Activated CD8-positive, alpha-beta memory T cell treated with anti-CD3 and anti-CD28 coated beads for 36 hours (primary cell): Measurements from ENCODE around the gene FIBP. TPM values are rescaled to one million over a fixed set of nuclear protein-coding genes. Genes with fewer than 3 reads are reported as not detected.

Source experiments
- CTCF ChIA-PET: fragments of 350-600 bp; sonication (Branson Sonifier 250); formaldehyde crosslinking; loops from one replicate; lab custom pipeline; 2021; ENCODE audit warnings: antibody characterized with exemption; lab: Charles Lee
- POLR2A ChIA-PET: fragments of 350-600 bp; sonication (Branson Sonifier 250); formaldehyde crosslinking; loops from one replicate; lab custom pipeline; 2021; ENCODE audit warnings: antibody characterized with exemption; lab: Charles Lee
- total RNA-seq, 2 experiments: library from RNA; stranded (reverse); gene quantifications; one replicate each; pipeline ENCODE4 v1.2.3, GENCODE V29; 2021

FIBP gene
- total RNA-seq, 2 experiments from 2014 or later, result 119 to 132 TPM

GRCh38 chr11:65897020-65897471, 8.8 kb upstream of the FIBP start:
- CTCF ChIA-PET, result interaction anchor here (1.0 to 8.1 kb wide), 3 partner anchors 9 to 92 kb away, joined by 3 to 95 read pairs (median 7); partner anchors contain the start of genes CCDC85B, FIBP and MUS81
- POLR2A ChIA-PET, result no interaction called here

- CTCF ChIA-PET, result interaction anchor here (1.0 to 8.1 kb wide), 3 partner anchors 9 to 93 kb away, joined by 3 to 95 read pairs (median 3); partner anchors contain the start of genes CCDC85B and FIBP
- POLR2A ChIA-PET, result no interaction called here
These were observed 8.0 kb upstream of the FIBP start for GRCh38 chr11:65896034-65896999.

- POLR2A ChIA-PET, result no interaction called here
- CTCF ChIA-PET, result interaction anchor here (1.0 to 8.1 kb wide), 2 partner anchors 8 to 91 kb away, joined by 3 to 95 read pairs; partner anchors contain the start of genes CCDC85B and FIBP
These were observed 7.3 kb upstream of the FIBP start for GRCh38 chr11:65895482-65895981.

- CTCF ChIA-PET, result interaction anchor here (0.6 to 12.8 kb wide), 5 partner anchors 9 to 563 kb away, joined by 3 to 163 read pairs (median 4); partner anchors contain the start of genes CFL1 and MUS81
- POLR2A ChIA-PET, result interaction anchor here (0.7 to 0.9 kb wide), 3 partner anchors 24 to 74 kb away, joined by 3 read pairs; no protein-coding TSS in a partner anchor
These were observed 5.8 kb upstream of the FIBP start for GRCh38 chr11:65894034-65894591.

GRCh38 chr11:65892661-65893317, 4.5 kb upstream of the FIBP start:
- CTCF ChIA-PET, result interaction anchor here (0.6 to 12.8 kb wide), 7 partner anchors 8 to 96 kb away, joined by 3 to 163 read pairs (median 10); partner anchors contain the start of genes CFL1, CTSW and MUS81

GRCh38 chr11:65892137-65892540, 3.9 kb upstream of the FIBP start:
- POLR2A ChIA-PET, result interaction anchor here (1.2 to 4.7 kb wide), 2 partner anchors 8 to 33 kb away, joined by 3 to 67 read pairs; partner anchors contain the start of gene FOSL1
- CTCF ChIA-PET, result interaction anchor here (0.6 to 12.8 kb wide), 8 partner anchors 7 to 153 kb away, joined by 3 to 163 read pairs (median 10); partner anchors contain the start of genes CFL1, CTSW, FOSL1 and MUS81

More at GRCh38 chr11:65892661-65893317, 4.5 kb upstream of the FIBP start:
- POLR2A ChIA-PET, result interaction anchor here (1.2 to 4.7 kb wide), 2 partner anchors 7 to 33 kb away, joined by 3 to 67 read pairs; partner anchors contain the start of gene FOSL1

- ChIA-PET CTCF (interaction anchor here (1.0 to 12.8 kb wide), 11 partner anchors 7 to 176 kb away, joined by 3 to 163 read pairs (median 10); partner anchors contain the start of genes C11orf68, CFL1, CTSW and FOSL1), POLR2A (interaction anchor here (0.6 to 4.7 kb wide), 16 partner anchors 9 to 321 kb away, joined by 3 to 67 read pairs (median 4); partner anchors contain the start of genes BANF1, C11orf68, CFL1 and EIF1AD)
These were observed 3.2 kb upstream of the FIBP start for GRCh38 chr11:65891219-65892136.

GRCh38 chr11:65890324-65891218, 2.3 kb upstream of the FIBP start, which contains the start of gene CCDC85B:
TSS of gene CCDC85B (plus strand) at chr11:65890673. CDS start at chr11:65890784, 111 bp downstream.
- POLR2A ChIA-PET, result interaction anchor here (0.6 to 4.7 kb wide), 20 partner anchors 9 to 383 kb away, joined by 3 to 67 read pairs (median 4); partner anchors contain the start of genes BANF1, C11orf68, CFL1 and EIF1AD
- CTCF ChIA-PET, result interaction anchor here (1.1 to 12.8 kb wide), 12 partner anchors 8 to 177 kb away, joined by 3 to 163 read pairs (median 12); partner anchors contain the start of genes C11orf68, CFL1, CTSW and FOSL1

- CTCF ChIA-PET, result interaction anchor here (0.6 to 12.8 kb wide), 27 partner anchors 10 to 1602 kb away, joined by 3 to 163 read pairs (median 4); partner anchors contain the start of genes C11orf68, CFL1, CTSW and FOSL1
- POLR2A ChIA-PET, result interaction anchor here (0.6 to 4.7 kb wide), 10 partner anchors 9 to 316 kb away, joined by 3 to 67 read pairs (median 4); partner anchors contain the start of genes CFL1, FOSL1 and MUS81
These were observed 528 bp downstream of the FIBP start for GRCh38 chr11:65887723-65888162.

GRCh38 chr11:65886826-65887722, 1.2 kb downstream of the FIBP start:
- CTCF ChIA-PET, result interaction anchor here (0.6 to 12.8 kb wide), 15 partner anchors 9 to 175 kb away, joined by 3 to 163 read pairs (median 5); partner anchors contain the start of genes C11orf68, CFL1, CTSW and FOSL1

GRCh38 chr11:65885808-65886536, 2.3 kb downstream of the FIBP start:
- POLR2A ChIA-PET, result interaction anchor here (0.9 to 2.7 kb wide), 2 partner anchors 12 to 16 kb away, joined by 13 to 25 read pairs; no protein-coding TSS in a partner anchor
- CTCF ChIA-PET, result interaction anchor here (0.6 to 12.8 kb wide), 21 partner anchors 8 to 346 kb away, joined by 3 to 163 read pairs (median 10); partner anchors contain the start of genes CFL1, CTSW, FOSL1 and KAT5

More at GRCh38 chr11:65886826-65887722, 1.2 kb downstream of the FIBP start:
- POLR2A ChIA-PET, result interaction anchor here (0.9 kb wide), 1 partner anchor 13 kb away, joined by 4 read pairs; the partner anchor contains the start of gene FOSL1

- ChIA-PET POLR2A (interaction anchor here (0.5 to 2.7 kb wide), 6 partner anchors 13 to 36 kb away, joined by 3 to 25 read pairs (median 8); no protein-coding TSS in a partner anchor), CTCF (interaction anchor here (0.6 to 12.8 kb wide), 31 partner anchors 8 to 345 kb away, joined by 3 to 163 read pairs (median 6); partner anchors contain the start of genes CFL1, CTSW, FOSL1 and KAT5)
These were observed 3.0 kb downstream of the FIBP start for GRCh38 chr11:65885231-65885630.

GRCh38 chr11:65884716-65885092, 3.6 kb downstream of the FIBP start:
- ChIA-PET POLR2A (interaction anchor here (0.5 to 2.7 kb wide), 6 partner anchors 14 to 37 kb away, joined by 3 to 25 read pairs (median 8); no protein-coding TSS in a partner anchor), CTCF (interaction anchor here (0.7 to 12.8 kb wide), 37 partner anchors 7 to 345 kb away, joined by 3 to 163 read pairs (median 5); partner anchors contain the start of genes CFL1, CTSW, FOSL1 and KAT5)
